Activated T-cell treated with anti-CD3 and anti-CD28 coated beads for 48 hours (primary cell): ENCODE measurements around the gene PACS1.
"Not testable (repeated sequence)": the region's sequence is repeated elsewhere in the genome, so short reads cannot be mapped to it uniquely, and the experiment has no call there.

Experiments
- DNase-seq: peaks from one replicate; pipeline ENCODE4 v3.0.0-alpha.2; 2020; ENCODE audit warnings: low read depth

PACS1 gene

GRCh38 chr11:66276619-66277018 is 206.5 kb downstream of the PACS1 start:
- DNase-seq = not testable (repeated sequence)

GRCh38 chr11:66277064-66277463 is 207.0 kb downstream of the PACS1 start:
- not testable (repeated sequence) for DNase-seq

DNA sequence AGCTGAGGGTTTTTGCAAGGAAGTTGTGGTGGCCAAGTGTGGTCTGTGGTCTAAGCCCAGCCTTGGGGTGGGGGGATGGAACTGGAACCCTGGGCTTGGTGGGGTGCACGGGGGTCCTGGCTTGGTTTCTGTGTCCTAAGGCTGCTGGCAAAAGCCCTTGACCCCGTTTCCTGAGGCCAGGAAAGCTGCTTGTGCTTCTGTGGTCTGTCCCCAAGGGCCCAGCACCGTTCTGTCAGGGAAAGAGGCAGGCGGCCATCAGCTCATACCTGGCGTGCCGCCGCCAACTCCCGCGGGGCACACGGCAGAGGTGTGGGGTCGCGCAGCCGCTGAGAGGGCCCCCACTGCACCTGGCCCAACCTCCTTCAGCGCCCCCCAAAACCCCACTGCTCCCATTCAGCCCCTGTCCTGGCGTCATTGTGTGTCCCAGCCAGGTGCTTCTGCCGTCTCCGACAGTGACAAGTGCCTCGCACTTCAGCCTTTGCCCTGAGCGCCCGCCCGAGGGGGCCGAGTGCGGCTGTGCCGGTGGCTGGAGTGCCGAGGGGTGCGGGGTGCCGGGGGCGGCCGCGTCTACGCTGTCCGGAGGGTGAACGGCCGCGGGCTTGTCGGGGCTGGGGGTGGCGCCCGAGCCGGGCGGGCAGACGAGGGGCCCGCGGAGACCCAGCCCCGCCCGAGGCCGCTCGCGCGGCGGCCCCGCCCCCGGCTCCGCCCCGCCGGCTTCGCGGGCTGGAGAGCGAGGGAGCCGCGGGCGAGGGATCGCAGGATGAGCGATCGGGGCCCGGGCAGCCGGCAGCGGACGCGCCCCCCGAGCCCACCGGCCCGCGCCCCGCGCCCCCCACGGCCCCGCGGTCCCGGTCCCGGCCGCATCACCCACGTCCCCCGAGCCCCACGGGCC is 207.6 kb downstream of the PACS1 start, which contains the start of gene CNIH2:
Gene CNIH2, plus strand, starts transcription at position 705 of the 892 bp plus-strand sequence. CDS start 282 bp downstream, outside the sequence.
- peak; percentile 52 for DNase-seq

GRCh38 chr11:66278363-66279091 is 208.5 kb downstream of the PACS1 start:
- no peak for DNase-seq

- no peak for DNase-seq
Measured at GRCh38 chr11:66279092-66279734, 209.1 kb downstream of the PACS1 start.

DNA sequence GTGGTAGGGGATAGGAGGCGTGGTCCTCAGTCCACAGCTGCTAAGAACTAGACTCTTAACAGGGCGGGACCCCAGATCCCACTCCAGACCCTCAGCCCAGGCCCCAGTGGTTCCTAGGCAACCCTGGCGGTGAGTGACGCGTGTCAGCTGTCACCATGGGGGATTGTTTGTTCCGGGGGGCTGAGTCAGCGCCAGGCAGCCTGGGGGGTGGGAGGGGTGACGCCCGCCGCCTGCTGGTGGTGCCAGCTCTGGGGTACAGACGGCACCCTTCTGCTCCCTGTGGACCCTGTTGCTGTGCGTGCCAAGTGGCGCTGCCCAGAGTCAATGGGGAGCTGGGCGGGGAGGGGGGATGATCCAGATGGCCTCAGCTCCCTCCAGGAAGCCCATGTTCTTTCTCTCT is 210.4 kb downstream of the PACS1 start:
- DNase-seq = no peak

DNA sequence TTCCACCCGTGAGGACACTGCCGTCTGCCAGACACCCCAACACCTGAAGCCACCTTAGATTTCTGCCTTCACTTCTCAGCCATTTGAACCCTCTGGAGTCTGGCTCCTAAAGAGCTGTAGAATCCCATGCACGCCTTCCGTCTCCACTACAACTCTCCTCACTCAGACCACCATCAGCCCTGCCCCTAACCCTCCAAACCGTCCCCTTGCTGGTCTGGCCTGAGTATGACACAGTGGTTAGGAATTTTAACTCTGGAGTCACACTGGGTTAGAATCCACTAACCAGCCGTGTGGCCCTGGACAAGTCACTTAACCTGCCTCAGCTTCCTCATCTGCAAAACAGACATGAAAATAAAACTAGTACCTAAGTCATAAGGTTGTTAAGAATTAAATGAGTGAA is 210.9 kb downstream of the PACS1 start:
- no peak for DNase-seq

- DNase-seq = no peak
Measured at GRCh38 chr11:66281776-66282467, 211.8 kb downstream of the PACS1 start.

GRCh38 chr11:66282468-66283455 is 212.7 kb downstream of the PACS1 start:
- peak; percentile 99 for DNase-seq

- no peak for DNase-seq
Measured at GRCh38 chr11:66283461-66284105, 213.5 kb downstream of the PACS1 start.

DNA sequence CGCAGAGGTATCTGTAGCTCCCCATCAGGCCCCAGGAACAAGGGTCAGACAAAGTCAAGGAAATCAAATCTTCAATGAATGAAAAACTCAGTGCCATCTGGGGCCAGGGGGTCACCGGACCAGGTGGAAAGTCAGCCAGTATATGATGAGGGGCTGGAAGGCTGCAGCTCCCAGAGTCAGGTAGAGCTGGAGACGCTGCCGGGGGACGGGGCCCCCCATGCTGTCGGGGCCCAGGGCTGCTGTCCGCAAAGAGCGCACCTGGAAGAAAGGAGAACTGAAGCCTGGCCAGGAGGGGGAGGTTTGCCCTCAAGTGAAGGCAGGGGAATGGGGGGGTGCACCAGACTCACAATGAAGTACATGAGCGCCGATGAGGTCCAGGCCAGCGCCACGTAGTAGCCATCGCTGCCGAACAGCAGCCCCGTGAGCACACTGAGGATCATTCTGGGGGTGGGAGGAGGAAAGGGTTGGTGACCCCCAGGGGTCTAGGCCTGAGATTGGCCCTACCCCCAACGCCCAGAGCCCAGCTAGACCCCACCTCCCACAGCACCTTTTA is 214.5 kb downstream of the PACS1 start:
- no peak for DNase-seq

GRCh38 chr11:66285250-66285947 is 215.3 kb downstream of the PACS1 start:
- no peak for DNase-seq

GRCh38 chr11:66286699-66287098 is 216.6 kb downstream of the PACS1 start:
- no peak for DNase-seq

DNA sequence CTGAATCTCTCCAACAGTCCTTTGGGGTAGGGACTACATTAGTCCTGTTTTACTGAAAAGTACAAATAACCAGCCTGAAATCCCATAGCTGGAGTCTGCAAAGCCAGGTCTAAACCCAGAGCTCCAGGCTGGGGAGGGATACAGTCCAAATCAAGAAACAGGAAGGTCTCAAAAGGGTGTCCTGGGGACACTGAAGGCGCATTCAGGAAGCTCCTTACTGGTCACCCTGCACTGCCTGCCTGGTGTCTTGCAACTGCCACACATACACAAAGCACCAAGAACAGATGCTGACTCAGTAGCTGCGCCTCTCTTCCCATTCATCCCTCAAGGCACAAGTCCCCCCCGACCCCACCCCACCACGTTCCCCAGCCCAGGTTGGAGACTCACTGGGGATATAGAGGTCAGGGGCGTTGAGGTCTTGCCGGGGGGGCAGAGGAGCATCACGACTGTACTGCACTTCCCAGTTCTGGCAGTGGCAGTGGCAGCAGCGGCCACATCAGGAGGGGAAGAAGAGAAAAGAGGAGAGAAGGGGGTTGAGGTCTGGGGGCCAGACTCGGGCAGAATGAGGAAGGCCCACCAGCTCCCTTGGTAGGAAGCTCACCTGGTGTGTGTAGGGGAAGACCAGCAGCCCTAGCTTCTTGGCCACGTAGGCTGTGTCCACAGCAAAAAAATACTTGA is 217.3 kb downstream of the PACS1 start:
- no peak for DNase-seq

DNA sequence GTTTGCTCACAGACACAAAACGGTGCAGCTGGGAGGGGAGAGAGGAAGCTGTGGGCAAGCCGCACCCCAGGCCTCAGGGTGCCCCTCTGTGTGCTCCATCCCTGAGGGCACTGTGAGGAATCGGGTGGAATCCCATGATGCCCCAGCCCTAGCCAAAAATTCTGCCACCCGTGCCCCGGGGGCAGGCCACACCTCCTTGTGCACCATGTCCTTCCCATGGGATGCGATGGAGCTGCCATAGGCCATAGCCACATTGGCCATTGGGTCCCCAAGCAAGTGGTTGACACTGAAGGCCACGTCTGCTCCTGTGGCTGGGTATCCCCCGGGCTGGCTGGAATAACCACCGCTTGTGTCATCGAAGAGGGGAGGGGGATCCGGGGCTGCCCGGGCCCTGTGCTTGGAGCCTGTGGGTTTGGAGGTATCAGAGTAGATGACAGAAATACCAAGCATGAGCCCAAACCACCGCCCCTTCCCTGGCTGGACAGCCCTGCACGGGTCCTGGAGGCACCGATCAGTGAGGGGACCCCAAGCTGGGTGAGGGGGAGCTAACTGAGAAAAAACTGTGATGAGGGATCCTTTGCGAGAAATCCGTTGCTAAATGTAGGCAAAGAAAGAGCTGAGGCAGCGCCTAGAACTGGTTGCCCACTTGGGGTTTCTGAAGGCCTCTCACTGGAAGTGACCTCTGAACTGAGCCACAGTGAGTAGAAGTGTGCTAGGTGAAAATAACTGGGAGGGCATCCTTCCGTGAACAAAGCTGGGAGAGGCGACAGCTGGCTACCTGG is 218.0 kb downstream of the PACS1 start:
- no peak for DNase-seq

DNA sequence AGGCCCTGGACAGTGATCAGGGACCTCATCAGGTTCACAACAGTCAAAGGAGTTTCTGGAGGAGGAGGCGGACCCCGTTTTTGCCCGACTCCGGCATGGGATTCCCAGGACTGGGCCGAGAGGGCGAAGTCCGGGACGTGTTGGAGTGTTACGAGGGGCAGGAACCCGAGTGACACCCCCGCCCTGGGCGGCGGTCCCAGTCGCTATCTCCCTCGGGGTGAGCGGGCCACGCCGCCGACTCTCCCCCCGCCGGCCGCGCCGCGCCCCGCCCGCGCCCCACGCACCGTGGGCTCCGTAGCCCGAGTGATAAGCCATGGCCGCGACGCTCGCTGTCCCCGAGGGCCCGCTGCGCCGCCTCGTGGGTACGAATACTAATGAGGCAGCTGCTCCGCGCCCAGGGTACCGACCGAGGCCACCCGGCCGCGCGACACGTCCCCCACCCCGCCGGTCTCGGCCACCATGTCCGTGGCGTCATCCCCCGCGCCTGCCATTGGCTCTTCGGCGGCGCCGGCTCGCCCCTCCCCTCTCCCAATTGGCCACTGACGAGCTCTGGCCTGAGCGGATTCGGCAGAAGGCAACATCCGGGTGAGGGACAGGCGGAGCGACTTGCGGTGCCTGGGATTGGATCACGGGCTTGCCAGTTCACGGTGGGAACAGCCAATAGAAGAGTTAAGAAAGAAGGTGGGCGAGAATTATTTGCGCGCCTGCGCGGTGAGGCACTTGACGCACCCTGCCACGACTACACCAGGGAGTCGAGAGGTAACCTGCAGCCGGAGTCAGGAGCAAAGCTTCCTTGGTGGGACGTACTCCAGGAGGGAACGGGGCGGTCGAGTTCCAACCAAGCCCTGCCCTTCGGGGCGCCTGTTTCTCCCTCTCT is 218.8 kb downstream of the PACS1 start, which contains the start of gene YIF1A:
Gene YIF1A, minus strand, starts transcription at position 473 of the 877 bp plus-strand sequence. Its CDS starts 158 bp downstream, at position 315.
- DNase-seq = peak; percentile 97
